Measurements from ENCODE around the gene DNAH8. TPM values are rescaled to one million over a fixed set of nuclear protein-coding genes. Genes with fewer than 3 reads are reported as not detected.
A peak's percentile ranks its signal among the peaks of the same experiment; 100 is the strongest.
"Not testable (repeated sequence)": the region's sequence is repeated elsewhere in the genome, so short reads cannot be mapped to it uniquely, and the experiment has no call there.

DNAH8 gene
- total RNA-seq, 1 donor from 2014 or later = 0.03 TPM

DNA sequence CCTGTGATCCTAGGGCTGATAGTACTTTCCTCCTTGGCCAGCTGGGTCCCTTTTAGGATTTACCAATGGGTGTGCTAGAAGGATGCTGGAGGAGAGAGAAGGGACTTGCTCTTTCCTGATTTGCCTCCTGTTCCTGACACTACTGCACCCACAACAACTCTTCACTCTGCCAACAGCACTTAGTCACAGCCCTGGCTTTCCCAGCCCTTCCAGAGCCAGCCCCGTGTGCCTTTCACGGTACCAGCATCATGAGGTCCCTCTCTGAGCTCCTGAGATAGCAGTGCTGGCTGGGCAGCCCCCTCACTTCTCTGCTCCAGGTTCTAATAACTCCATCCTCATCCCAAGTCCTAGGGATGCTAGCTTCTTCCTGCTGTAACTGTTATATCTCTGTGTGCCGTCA, 80.9 kb downstream of the DNAH8 start:
- DNase-seq (ENCODE audit: low spot score) = no peak
- no peak for ATAC-seq

DNA sequence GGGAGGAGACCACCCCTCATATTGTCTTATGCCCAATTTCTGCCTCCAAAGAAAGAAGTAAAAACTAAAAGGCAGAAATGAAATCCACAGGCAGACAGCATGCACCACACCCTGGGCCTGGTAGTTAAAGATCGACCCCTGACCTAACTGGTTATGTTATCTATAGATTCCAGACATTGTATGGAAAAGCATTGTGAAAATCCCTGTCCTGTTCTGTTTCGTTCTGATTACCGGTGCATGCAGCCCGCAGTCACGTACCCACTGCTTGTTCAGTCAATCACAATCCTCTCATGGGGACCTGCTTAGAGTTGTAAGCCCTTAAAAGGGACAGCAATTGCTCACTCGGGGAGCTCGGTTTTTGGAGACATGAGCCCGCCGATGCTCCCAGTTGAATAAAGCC, 81.3 kb downstream of the DNAH8 start:
- DNase-seq (ENCODE audit: low spot score) = not testable (repeated sequence)

DNA sequence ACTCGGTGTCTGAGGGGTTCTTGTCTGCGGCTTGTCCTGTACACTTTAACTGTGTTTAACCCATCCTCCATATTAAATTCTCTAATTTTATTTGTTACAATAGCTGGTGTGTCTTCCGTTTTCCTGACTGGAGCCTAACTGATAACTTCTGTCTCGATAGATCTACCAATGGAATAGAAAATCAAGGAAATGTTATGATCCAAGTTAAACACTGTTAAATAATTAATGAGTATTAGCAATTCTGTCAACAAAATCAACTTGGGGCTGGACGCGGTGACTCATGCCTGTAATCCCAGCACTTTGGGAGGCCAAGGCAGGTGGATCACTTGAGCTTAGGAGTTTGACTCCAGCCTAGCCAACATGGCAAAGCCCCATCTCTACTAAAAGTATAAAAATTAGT, 81.7 kb downstream of the DNAH8 start:
- ATAC-seq (no peak), DNase-seq (ENCODE audit: low spot score) (no peak)

More for the DNA sequence above, 81.3 kb downstream of the DNAH8 start:
- not testable (repeated sequence) for ATAC-seq

DNA sequence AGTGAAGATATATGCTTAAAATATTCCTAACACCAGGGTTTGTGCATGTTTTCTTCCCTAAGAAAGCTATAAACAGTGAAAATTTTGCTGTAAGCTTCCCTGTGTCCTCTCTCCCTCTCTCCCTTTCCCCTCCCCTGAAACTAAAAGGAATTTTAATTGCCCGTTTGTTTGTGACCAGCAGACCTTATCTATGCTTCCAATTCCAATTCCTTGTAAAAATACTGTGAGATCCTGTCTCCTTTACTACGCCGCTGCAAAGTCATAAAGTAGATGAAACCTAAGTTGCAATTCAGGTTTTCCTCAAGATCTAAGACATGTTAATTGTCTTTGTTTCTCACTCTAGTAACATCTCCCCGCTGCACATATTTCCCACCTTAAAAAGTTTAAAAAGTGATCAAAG, 82.3 kb downstream of the DNAH8 start:
- DNase-seq (ENCODE audit: low spot score) = no peak
- no peak for ATAC-seq

DNA sequence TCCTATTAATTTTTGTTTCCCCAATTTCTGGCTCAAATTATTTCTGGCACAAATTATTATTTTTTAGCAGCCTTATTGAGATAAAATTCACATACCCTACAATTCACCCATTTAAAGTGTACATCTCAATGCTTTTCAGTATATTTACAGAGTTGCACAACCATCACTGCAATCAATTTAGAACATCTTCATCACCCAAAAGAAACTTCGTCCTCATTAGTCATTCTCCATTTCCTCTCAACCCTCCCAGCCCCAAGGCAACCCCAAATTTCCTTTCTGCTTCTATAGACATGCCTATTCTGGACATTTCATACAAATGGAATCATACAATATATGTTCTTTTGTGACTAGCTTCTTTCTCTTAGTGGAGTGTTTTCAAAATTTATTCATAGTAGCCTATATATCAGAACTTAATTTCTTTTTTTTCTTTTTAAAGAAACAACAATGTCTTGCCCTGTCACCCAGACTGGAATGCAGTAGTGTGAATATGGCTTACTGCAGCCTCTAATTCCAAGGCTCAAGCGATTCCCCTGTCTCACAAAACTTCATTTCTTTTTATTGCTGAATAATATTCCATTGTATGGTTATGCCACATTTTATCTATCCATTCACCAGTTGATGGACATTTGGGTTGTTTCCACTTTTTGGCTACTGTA, 84.5 kb downstream of the DNAH8 start:
- DNase-seq (ENCODE audit: low spot score) (no peak), ATAC-seq (no peak)

DNA sequence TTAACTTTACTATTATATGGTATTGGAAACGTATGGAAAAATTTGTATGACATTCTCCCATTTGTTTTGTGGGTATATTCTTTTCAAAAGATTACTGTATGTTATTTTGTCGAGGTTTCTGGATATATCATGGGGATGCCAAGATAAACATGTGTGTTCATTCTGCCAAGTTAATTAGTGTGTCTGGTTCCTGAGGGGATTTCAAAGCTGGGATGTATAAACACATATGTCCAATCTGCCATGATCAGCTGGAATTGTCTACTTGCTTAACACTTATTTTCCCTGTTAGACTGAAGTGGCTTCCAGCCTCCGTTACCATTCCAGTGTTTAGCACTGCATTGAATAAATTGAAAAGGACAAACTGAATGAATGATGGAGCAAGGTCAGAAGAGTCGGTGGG, 86.2 kb downstream of the DNAH8 start:
- DNase-seq (ENCODE audit: low spot score) (no peak), ATAC-seq (no peak)

DNA sequence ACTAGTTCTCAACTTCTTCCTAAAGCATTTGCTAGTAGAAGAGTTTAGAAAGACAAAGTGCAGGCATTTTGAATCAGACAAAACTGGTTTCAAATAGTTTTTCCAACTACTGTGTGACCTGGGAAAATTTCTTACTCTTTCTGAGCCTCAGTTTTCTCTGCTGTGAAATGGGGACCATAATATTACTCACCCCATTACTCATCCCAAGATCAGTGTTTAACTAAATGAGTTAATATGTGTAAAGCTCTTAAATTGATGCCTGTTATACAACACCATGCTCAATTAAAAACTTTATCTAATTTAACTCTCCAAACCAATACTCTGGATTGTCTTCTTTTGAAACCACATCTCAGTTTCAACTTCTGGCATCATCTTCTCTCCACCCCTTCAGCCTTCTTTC, 87.4 kb downstream of the DNAH8 start:
- DNase-seq (ENCODE audit: low spot score) (no peak), ATAC-seq (no peak)

DNA sequence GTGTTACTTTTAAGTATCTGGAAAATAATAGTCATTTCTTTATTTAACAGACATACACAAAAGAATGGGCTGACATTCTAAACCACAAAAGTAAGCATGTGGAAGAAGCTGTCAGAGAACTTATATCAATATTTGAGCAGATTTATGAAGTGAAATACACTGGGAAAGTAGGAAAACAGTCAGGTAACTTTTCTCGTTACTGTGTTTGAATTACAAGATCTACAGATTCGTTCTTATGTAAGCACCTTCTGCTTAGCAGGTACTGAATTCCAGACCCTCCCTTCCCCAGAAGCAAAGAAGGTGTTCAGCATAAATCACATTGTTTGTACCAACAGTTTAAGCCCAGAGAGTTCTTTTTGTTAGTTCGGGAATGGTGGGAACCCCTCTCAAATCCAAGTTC, 88.0 kb downstream of the DNAH8 start:
- no peak for DNase-seq (ENCODE audit: low spot score)
- no peak for ATAC-seq

DNA sequence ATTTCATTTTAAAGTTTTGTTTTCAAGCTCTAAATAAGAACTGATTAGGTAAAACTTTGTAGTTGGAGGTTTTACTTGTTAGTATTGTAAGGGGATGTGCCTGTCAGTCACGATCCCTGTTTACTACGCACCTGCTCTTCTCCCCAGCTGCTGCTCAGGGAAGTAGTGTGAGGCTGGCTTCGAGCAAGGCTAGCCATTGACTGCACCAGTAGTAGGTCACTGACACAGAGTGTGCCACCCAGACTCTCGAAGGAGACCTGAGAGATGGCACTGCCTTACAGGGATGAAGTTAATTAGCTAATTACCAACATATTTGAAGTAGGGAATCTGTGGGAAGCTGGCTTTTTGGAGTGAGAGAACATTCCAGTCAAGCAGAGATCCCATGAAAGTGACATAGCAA, 89.2 kb downstream of the DNAH8 start:
- DNase-seq (ENCODE audit: low spot score) (no peak), ATAC-seq (no peak)

DNA sequence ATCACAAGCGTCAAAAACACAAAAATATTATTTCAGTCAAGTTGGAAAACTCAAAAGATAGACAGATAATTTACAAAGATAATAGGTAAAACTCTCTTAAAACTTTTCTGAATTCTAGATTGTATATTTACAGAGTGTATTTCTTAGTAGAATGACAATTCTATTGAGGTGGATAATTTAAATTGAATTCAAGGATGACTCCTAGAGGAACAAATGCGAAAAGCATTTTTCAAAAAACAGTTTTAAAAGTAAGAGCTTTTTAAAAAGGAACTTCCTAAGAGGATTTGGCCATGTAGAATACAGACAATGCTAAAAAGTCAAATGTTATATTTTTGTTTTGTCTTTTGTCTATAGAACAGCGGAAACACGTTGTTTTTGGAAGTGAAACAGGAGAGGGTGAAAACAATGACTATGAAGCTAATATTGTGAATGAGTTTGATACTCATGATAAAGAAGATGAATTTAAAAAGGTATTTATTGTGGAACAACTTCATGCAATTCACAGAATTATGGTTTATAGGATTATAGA, 90.1 kb downstream of the DNAH8 start:
- DNase-seq (ENCODE audit: low spot score) (no peak), ATAC-seq (no peak)

DNA sequence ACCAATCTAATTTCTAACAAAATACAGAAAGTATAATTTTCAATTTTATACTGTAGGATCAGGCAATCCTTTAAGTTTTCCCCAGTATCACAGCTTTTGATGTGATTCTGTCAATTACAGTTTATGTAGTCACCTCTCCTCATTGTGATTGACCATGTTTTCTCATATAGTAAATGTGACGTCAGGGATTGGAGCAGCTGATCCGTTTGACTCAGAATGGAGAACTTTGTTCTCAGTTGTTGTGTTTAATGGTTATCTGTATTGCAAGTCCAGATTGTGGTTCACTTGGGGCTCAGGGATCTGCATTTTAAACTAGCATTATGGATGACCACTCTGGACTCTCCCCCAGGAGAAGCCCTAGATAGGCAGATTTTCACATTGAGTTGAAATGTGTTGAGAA, 90.6 kb downstream of the DNAH8 start:
- ATAC-seq = no peak
- DNase-seq (ENCODE audit: low spot score) = no peak

DNA sequence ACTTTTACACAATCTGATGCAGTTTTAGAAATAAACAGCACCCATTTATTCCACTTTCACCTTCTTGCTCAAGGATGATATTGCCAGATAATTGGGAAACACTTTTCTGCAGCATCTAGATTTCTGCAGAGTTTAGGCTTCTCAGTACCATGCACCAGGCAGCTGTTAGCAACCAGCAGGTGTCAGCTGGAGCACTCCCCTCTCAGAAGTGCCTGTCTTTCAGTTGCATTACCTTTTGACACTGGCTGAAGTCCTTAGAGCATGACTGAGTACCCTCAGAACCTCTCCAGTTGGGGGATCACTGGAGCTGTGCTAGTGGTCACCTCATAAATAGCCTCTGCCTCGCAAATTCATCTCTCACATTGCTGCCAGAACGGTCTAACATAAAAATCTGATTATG, 91.2 kb downstream of the DNAH8 start:
- ATAC-seq (peak; percentile 67), DNase-seq (ENCODE audit: low spot score) (no peak)

DNA sequence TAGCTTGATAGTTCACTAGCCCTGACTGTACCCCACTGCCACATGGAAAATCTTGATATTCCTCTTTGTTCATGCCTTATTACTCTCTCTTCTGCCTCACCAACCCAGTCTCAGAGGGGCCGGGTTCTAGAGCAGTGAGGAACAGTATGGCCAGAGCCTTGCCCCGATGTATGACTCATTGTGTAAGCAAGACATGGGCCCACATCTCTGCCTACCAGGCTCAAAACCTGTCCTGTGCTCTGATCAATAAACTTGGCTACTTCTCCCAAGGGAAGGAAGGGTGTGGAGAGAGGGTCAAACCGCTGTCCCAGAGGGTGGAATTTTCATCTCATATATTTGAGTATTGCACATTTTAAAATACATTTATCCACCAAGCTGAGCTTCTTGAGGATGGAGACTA, 91.7 kb downstream of the DNAH8 start:
- DNase-seq (ENCODE audit: low spot score) = no peak

DNA sequence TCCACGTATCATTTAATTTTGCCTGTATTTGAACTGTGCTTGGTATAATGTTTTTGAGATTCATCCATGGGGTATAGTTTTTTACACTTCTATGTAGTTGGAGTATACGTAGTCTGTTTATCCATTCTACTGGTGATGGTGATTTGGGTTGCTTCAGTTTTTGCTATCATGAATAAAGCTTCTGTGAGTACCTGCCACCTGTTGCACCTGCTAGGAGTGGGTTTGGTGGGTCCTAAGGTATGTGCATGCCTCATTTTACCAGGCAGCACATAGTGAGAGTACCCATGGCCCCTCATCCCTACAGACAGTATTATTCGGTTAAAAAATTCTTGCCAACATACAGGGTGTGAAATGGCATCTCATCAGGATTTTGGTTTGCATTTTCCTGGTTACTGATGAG, 92.9 kb downstream of the DNAH8 start:
- no peak for DNase-seq (ENCODE audit: low spot score)
- ATAC-seq = no peak

More for the DNA sequence above, 91.7 kb downstream of the DNAH8 start:
- no peak for ATAC-seq

DNA sequence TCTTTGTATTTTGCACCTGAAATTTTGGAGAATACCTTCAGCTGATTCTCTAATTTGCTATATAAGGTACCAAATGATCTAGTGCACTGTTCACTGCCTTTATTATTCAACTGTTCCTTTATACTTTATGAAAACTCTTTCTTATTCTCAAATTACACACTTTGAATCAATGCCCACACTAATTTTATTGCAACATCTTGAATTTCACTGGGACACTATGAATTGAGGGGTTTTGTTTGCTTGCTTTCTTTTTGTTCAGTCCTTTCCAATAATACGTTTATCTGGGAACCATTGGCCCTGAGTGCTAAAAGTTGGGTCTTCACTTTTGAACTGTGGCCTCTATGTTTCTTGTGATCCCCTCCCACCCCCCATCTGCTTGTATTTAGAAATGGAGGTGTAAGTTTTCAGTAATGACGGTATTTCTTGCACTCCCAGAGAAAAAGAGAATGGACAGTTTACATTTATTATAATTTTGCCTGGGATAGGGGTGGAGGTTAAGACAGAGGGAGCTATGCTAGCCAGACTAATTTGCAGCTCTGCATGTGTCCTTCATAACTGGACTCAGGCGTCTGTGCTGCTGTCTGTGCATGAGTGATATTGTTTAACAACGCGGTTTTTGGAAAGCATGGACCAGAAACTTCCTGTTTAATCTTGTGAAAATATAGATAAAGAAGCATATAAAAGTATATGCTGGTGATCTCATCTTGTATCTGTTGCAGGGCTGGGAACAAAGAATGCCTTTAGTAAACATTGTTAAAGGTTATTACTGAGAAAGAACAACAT, 98.1 kb downstream of the DNAH8 start:
- no peak for ATAC-seq

DNA sequence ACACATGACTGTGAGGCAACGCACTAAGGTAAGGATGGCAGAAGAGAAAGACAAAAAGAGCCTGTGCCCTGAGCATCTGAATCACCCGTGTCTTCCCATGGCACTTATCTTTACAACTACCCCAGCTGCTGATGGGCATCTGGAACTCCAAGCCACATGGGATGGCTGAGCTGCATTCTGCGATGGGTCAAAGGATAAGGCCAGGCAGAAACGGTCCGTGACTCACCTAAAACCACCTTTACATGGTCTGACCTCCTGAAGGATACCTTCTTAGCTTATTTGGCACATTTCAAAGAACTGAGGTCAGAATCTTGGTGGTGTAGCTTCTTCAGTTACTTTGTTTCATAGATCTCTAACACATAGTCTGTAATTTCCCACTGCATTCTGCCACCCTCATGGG, 99.7 kb downstream of the DNAH8 start:
- ATAC-seq (no peak), DNase-seq (ENCODE audit: low spot score) (no peak)

More for the DNA sequence above, 98.1 kb downstream of the DNAH8 start:
- DNase-seq (ENCODE audit: low spot score) = no peak

DNA sequence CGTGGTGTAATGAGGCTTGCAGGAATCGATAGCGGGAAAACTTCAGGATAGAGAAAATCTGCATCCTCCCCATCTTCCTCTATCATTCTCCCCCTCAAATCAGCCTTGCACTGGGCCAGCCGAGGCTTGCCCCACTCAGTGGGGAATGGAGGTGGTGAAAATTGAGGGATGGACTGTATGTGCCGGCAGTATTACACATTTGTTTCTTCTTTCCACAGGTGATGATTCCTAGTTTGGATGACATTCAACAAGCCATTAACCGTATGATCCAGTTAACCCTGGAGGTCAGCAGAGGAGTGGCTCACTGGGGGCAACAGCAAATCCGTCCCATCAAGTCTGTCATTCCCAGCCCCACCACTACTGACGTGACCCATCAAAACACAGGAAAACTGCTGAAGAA, 100.1 kb downstream of the DNAH8 start:
- DNase-seq (ENCODE audit: low spot score) (no peak), ATAC-seq (no peak)

DNA sequence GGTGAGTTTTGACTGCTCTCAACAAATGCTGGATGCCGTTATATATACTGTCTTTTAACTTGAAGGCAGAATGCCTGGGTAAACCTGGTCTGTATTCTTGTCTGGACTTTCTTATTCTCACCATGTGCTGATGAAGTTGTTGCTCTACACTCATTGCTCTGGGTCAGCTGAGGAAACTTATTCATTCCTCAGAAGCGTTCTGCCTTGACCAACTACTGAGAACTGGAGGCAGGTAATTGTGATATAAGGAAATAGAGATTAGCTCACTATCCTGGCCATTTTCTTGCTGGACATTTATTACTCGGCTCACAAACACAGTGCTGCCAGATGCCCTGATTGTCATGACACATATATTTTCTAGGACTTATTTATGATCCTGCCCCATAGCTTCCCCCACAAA, 103.6 kb downstream of the DNAH8 start:
- no peak for ATAC-seq
- DNase-seq (ENCODE audit: low spot score) = no peak

DNA sequence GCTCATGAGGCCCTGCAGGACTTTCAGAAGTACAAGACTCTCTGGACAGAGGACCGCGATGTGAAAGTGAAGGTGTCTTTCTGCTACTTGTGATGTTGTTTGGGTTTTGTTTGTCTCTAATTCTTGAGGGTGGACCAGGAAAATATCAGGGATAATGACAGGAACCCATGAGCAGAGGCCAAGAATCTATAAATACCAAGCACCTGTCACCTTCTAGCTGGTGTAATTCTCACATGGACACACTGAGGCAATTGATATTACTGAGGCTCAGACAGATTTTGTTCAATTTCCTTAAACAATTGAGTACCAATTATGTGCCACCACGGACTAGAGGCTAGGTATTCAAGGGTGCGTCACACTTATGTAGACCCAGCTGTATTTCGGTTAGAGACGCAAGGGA, 107.9 kb downstream of the DNAH8 start:
- ATAC-seq = no peak
- no peak for DNase-seq (ENCODE audit: low spot score)

DNA sequence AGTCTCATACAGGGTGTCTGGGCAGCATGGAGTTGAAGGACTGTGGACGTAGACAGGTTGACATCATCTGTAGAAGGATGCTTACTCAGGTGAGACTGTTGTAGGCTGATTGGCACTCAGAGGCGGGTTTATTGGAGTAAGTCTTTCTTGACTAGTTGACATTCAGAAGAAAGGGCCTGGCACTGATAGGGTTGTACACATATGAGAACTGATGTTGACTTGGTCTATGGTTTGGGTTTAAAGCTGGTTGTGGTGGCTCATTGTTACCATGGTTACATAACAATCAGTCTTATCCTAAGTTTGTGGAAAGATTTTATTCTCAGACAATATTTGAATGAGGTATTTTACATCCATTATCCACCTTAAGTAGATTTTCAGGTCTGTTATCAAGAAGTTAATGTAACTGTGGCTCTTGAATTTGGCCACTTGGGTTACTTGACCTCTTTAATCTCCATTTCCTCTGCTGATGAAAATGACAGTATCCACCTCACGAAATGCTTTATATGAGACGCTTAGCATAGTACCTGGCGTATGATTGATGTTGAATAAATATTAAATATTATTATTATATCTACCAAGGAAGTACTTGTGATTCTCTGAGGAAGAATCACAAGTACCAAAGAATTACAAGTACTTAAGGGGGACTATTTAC, 109.3 kb downstream of the DNAH8 start:
- DNase-seq (ENCODE audit: low spot score) (no peak), ATAC-seq (no peak)

DNA sequence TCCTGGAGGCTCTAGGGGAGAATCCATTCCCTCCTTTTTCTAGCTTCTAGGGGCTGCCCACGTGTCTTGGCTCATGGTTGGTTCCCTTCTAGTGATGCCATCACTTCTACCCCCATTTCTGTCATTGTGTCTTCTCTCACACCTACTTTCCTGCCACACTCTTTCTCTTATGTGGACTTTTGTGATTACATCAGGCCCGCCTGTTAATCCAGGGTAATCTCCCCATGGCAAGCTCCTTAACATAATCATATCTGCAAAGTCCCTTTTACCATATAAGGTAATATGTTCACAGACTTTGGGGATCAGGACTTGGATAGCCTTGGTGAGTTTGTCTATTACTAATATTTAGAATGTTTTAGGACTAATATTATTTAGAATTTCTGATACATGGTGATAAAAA, 111.9 kb downstream of the DNAH8 start:
- no peak for DNase-seq (ENCODE audit: low spot score)
- ATAC-seq = no peak

DNA sequence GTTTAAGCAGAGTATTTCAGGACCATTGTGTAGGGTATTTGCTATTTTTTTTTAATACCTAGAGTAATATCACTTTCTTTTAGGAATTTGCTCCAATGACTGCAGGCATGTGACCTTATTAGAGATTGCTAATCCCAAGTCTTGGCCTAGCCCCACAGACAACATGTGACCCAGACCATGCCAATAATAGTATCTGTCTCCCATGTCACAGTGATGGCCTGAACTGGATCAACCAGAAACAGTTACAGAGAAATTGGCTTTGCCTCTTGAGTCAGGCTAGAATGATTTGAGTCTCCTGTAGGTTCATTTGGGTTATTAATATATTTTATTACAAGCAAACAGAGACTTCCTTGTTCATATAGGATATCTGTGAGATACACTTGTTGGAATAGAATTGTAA, 116.8 kb downstream of the DNAH8 start:
- DNase-seq (ENCODE audit: low spot score) (no peak), ATAC-seq (no peak)

Data from left lobe of liver (tissue), 2 donors.